Activated T-helper 1 cell treated with Interleukin-2 at 50 U/mL for 16 hours (primary cell): ENCODE data around the gene TBL1XR1.

Experiments
- DNase-seq: peaks from one replicate; pipeline ENCODE4 v3.0.0-alpha.2; 2020; ENCODE audit warnings: low read depth

The TBL1XR1 gene

GRCh38 chr3:177141471-177141870 lies 55.8 kb downstream of the TBL1XR1 start:
- DNase-seq: no peak

GRCh38 chr3:177139220-177139619 lies 58.1 kb downstream of the TBL1XR1 start:
- DNase-seq: peak; percentile 7

- DNase-seq: no peak
Measured at GRCh38 chr3:177137774-177138705, 59.2 kb downstream of the TBL1XR1 start.

GRCh38 chr3:177136741-177137140 lies 60.5 kb downstream of the TBL1XR1 start:
- no peak for DNase-seq

- DNase-seq: no peak
Measured at GRCh38 chr3:177135841-177136492, 61.3 kb downstream of the TBL1XR1 start.

GRCh38 chr3:177134816-177135210 lies 62.5 kb downstream of the TBL1XR1 start:
- no peak for DNase-seq

- DNase-seq: no peak
Measured at GRCh38 chr3:177133860-177134815, 63.1 kb downstream of the TBL1XR1 start.

GRCh38 chr3:177131927-177132636 lies 65.2 kb downstream of the TBL1XR1 start:
- DNase-seq: no peak

- DNase-seq: no peak
Measured at GRCh38 chr3:177127008-177127407, 70.3 kb downstream of the TBL1XR1 start.

GRCh38 chr3:177126015-177126773 lies 71.1 kb downstream of the TBL1XR1 start:
- no peak for DNase-seq

- DNase-seq: no peak
Measured at GRCh38 chr3:177124882-177125281, 72.4 kb downstream of the TBL1XR1 start.

- no peak for DNase-seq
Measured at GRCh38 chr3:177123822-177124221, 73.5 kb downstream of the TBL1XR1 start.

GRCh38 chr3:177122183-177122856 lies 75.0 kb downstream of the TBL1XR1 start:
- DNase-seq: no peak

- no peak for DNase-seq
Measured at GRCh38 chr3:177119829-177120228, 77.5 kb downstream of the TBL1XR1 start.

GRCh38 chr3:177114253-177114652 lies 83.0 kb downstream of the TBL1XR1 start:
- no peak for DNase-seq

- no peak for DNase-seq
Measured at GRCh38 chr3:177111541-177111949, 85.7 kb downstream of the TBL1XR1 start.

GRCh38 chr3:177110895-177111294 lies 86.4 kb downstream of the TBL1XR1 start:
- DNase-seq: no peak

- no peak for DNase-seq
Measured at GRCh38 chr3:177110386-177110785, 86.9 kb downstream of the TBL1XR1 start.

GRCh38 chr3:177109688-177110330 lies 87.5 kb downstream of the TBL1XR1 start:
- DNase-seq: no peak

- no peak for DNase-seq
Measured at GRCh38 chr3:177108648-177109047, 88.6 kb downstream of the TBL1XR1 start.
